GM18907 (cell line): ENCODE results near the gene THOP1.
A peak's percentile ranks its signal among the peaks of the same experiment; 100 is the strongest.
"Not testable (repeated sequence)": the region's sequence is repeated elsewhere in the genome, so short reads cannot be mapped to it uniquely, and the experiment has no call there.

ENCODE experiments used
- ATAC-seq: cut with Tn5 transposase; IDR thresholded peaks from one replicate; pipeline ENCODE4 v1.9.1; 2021; ENCODE audit warnings: mild to moderate bottlenecking, moderate library complexity; ENCODE audit not compliant: unreplicated experiment

The THOP1 gene

GRCh38 chr19:2815191-2815614 is 29.9 kb downstream of the THOP1 start:
- ATAC-seq: no peak

GRCh38 chr19:2815923-2816322 is 30.6 kb downstream of the THOP1 start:
- ATAC-seq: no peak

GRCh38 chr19:2816641-2817040 is 31.3 kb downstream of the THOP1 start:
- ATAC-seq: no peak

- ATAC-seq: not testable (repeated sequence)
Observed at GRCh38 chr19:2817237-2817829, 32.0 kb downstream of the THOP1 start.

- peak; percentile 84 for ATAC-seq
Observed at GRCh38 chr19:2819540-2820111, 34.3 kb downstream of the THOP1 start, which contains the start of gene ZNF554. Gene ZNF554, plus strand, starts transcription at chr19:2819868. Its CDS starts 204 bp downstream, at chr19:2820072.

- no peak for ATAC-seq
Observed at GRCh38 chr19:2820112-2820702, 34.9 kb downstream of the THOP1 start.

- no peak for ATAC-seq
Observed at GRCh38 chr19:2822846-2823245, 37.5 kb downstream of the THOP1 start.

- ATAC-seq: no peak
Observed at GRCh38 chr19:2823646-2824045, 38.3 kb downstream of the THOP1 start.

- no peak for ATAC-seq
Observed at GRCh38 chr19:2824129-2824528, 38.8 kb downstream of the THOP1 start.

GRCh38 chr19:2827022-2827421 is 41.7 kb downstream of the THOP1 start:
- ATAC-seq: no peak

- ATAC-seq: no peak
Observed at GRCh38 chr19:2827840-2828489, 42.7 kb downstream of the THOP1 start.

GRCh38 chr19:2834294-2834871 is 49.1 kb downstream of the THOP1 start:
- no peak for ATAC-seq

GRCh38 chr19:2837430-2837829 is 52.1 kb downstream of the THOP1 start:
- ATAC-seq: no peak

GRCh38 chr19:2840794-2841791 is 55.8 kb downstream of the THOP1 start, which contains the start of gene ZNF555:
Gene ZNF555, plus strand, starts transcription at chr19:2841475. Its CDS starts 98 bp downstream, at chr19:2841573.
- ATAC-seq: peak; percentile 90

- no peak for ATAC-seq
Observed at GRCh38 chr19:2841855-2842574, 56.7 kb downstream of the THOP1 start.

GRCh38 chr19:2845107-2845506 is 59.8 kb downstream of the THOP1 start:
- ATAC-seq: no peak

GRCh38 chr19:2846180-2846894 is 61.0 kb downstream of the THOP1 start:
- ATAC-seq: no peak

GRCh38 chr19:2847507-2847906 is 62.2 kb downstream of the THOP1 start:
- ATAC-seq: no peak

GRCh38 chr19:2848616-2849015 is 63.3 kb downstream of the THOP1 start:
- ATAC-seq: no peak
